A673 (cell line): ENCODE measurements around the gene CCS. TPM values are rescaled to one million over a fixed set of nuclear protein-coding genes. Genes with fewer than 3 reads are reported as not detected.

Experiments
- BruUV-seq: library from RNA; stranded (reverse); fragments of 400-500 nt; replicated peaks from 2 replicates; lab custom pipeline; 2021; lab: Mats Ljungman, UMichigan
- CTCF ChIA-PET: fragments of 300-600 bp; sonication (Branson Sonifier 250); formaldehyde crosslinking; loops from one replicate; lab custom pipeline; 2022; ENCODE audit warnings: antibody characterized with exemption; lab: Charles Lee
- POLR2A ChIA-PET: fragments of 300-600 bp; sonication (Branson Sonifier 250); formaldehyde crosslinking; loops from one replicate; lab custom pipeline; 2022; ENCODE audit warnings: antibody characterized with exemption; ENCODE audit not compliant: low non-redundant PET; lab: Charles Lee
- DNase-seq: peaks from one replicate; pipeline ENCODE4 v3.0.0-alpha.2; 2015; ENCODE audit warnings: low spot score
- H3K27ac ChIP-seq: fragments of 200-600 bp; sonication (generic); 2 replicates; pipeline ENCODE4 v1.5.1; 2016; ENCODE audit warnings: mixed run types, low read depth, mild to moderate bottlenecking, mixed read lengths, antibody characterized with exemption, low read length; ENCODE audit not compliant: poor library complexity, severe bottlenecking
- H3K27me3 ChIP-seq: fragments of 200-600 bp; sonication (generic); replicated peaks from 2 replicates; pipeline ENCODE4 v1.6.1; 2017; ENCODE audit warnings: mixed run types, low read depth, mild to moderate bottlenecking, mixed read lengths, antibody characterized with exemption, low read length; ENCODE audit not compliant: insufficient read depth, poor library complexity
- H3K36me3 ChIP-seq: fragments of 200-600 bp; sonication (generic); 2 replicates; pipeline ENCODE4 v1.6.1; 2016; ENCODE audit warnings: mixed run types, mild to moderate bottlenecking, mixed read lengths, antibody characterized with exemption, low read length; ENCODE audit not compliant: insufficient read depth, poor library complexity, severe bottlenecking
- H3K4me1 ChIP-seq: fragments of 200-600 bp; sonication (generic); 2 replicates; pipeline ENCODE4 v1.6.1; 2017; ENCODE audit warnings: mixed run types, mild to moderate bottlenecking, mixed read lengths, antibody characterized with exemption, low read length; ENCODE audit not compliant: insufficient read depth, poor library complexity, severe bottlenecking
- H3K4me3 ChIP-seq: fragments of 200-600 bp; sonication (generic); 2 replicates; pipeline ENCODE4 v1.5.1; 2016; ENCODE audit warnings: low read depth, mixed run types, mild to moderate bottlenecking, mixed read lengths, low read length; ENCODE audit not compliant: poor library complexity, severe bottlenecking
- H3K9me3 ChIP-seq: fragments of 200-600 bp; sonication (generic); 2 replicates; pipeline ENCODE4 v1.6.1; 2016; ENCODE audit warnings: mixed run types, low read depth, mild to moderate bottlenecking, mixed read lengths, antibody characterized with exemption, low read length; ENCODE audit not compliant: poor library complexity, severe bottlenecking
- EZH2 ChIP-seq: fragments of 200-600 bp; sonication (generic); IDR thresholded peaks from 2 replicates; pipeline ENCODE4 v1.6.1; 2017; ENCODE audit warnings: borderline replicate concordance, low read depth, mild to moderate bottlenecking, mixed read lengths, antibody characterized with exemption, low read length; ENCODE audit not compliant: poor library complexity, severe bottlenecking
- intact Hi-C: fragments of 100-400 bp; cut with micrococcal nuclease; formaldehyde crosslinking; loops from one replicate; pipeline ENCODE4 v1.10.0; 2022; ENCODE audit not compliant: unreplicated experiment
- total RNA-seq: library from RNA; stranded (reverse); gene quantifications from 2 replicates; pipeline ENCODE4 v1.2.3, GENCODE V29; 2021
- TF ChIP-seq, protein P1 (sequence below): fragments of 300-800, 200-600 bp; sonication (generic); conservative IDR thresholded peaks from 2 replicates; pipeline ENCODE4 v1.5.1; 2017; ENCODE audit warnings: low read depth, mild to moderate bottlenecking, antibody characterized with exemption, low read length, moderate library complexity, mixed read lengths

Gene CCS
- total RNA-seq, 1 experiment from 2014 or later: 43.8 TPM

DNA sequence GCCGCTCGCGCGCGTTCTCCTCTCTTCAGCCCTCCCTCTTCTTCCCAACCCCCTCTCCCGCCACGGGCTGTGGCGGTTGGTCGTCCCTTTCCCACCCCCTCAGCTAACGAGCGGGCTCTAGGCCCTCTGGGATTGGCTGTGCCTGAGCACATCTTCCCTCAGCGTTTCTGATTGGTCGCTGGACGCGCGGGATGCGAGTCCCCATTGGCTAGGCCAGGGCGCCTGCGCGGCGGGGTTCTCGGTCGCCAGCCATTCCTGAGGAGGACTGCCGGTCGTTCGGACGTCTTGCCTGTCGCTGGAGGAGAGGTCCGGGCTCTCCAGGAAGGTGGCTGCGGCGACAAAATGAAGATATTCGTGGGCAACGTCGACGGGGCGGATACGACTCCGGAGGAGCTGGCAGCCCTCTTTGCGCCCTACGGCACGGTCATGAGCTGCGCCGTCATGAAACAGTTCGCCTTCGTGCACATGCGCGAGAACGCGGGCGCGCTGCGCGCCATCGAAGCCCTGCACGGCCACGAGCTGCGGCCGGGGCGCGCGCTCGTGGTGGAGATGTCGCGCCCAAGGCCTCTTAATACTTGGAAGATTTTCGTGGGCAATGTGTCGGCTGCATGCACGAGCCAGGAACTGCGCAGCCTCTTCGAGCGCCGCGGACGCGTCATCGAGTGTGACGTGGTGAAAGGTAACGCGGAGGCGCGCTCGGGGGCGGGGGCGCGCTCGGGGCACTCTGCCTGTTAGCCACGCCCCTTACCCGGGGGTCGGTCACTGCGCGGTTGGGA is 23.6 kb downstream of the CCS start, which contains the start of gene RBM14:
TSS of gene RBM14 (plus strand) at position 252 of the 776 bp plus-strand sequence. CDS start at position 343, 91 bp downstream.
- peak within 1 kb of the TSS; percentile 94 for H3K27ac ChIP-seq
- H3K27me3 ChIP-seq: no peaks in the 10 kb centered on the region
- H3K4me1 ChIP-seq: peaks cover 22% of the 10 kb centered on the region
- H3K9me3 ChIP-seq: no peaks in the 10 kb centered on the region
- intact Hi-C loops: loop anchor here (2.0 kb wide), 1 partner anchor 22 kb away; the partner anchor contains the start of gene RBM4
- TF ChIP-seq EZH2: no peak
- TF ChIP-seq, protein P1, sequence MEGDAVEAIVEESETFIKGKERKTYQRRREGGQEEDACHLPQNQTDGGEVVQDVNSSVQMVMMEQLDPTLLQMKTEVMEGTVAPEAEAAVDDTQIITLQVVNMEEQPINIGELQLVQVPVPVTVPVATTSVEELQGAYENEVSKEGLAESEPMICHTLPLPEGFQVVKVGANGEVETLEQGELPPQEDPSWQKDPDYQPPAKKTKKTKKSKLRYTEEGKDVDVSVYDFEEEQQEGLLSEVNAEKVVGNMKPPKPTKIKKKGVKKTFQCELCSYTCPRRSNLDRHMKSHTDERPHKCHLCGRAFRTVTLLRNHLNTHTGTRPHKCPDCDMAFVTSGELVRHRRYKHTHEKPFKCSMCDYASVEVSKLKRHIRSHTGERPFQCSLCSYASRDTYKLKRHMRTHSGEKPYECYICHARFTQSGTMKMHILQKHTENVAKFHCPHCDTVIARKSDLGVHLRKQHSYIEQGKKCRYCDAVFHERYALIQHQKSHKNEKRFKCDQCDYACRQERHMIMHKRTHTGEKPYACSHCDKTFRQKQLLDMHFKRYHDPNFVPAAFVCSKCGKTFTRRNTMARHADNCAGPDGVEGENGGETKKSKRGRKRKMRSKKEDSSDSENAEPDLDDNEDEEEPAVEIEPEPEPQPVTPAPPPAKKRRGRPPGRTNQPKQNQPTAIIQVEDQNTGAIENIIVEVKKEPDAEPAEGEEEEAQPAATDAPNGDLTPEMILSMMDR: no peak
- peak; percentile 100 for DNase-seq
- peaks cover 30% of the 10 kb centered on the region for H3K36me3 ChIP-seq
- H3K4me3 ChIP-seq: peak within 1 kb of the TSS; percentile 80
- ChIA-PET POLR2A (interaction anchor here (0.6 to 1.0 kb wide), 4 partner anchors 11 to 453 kb away, joined by 4 to 10 read pairs (median 6); no protein-coding TSS in a partner anchor), CTCF (no interaction called here)
- BruUV-seq: no TSS peak

DNA sequence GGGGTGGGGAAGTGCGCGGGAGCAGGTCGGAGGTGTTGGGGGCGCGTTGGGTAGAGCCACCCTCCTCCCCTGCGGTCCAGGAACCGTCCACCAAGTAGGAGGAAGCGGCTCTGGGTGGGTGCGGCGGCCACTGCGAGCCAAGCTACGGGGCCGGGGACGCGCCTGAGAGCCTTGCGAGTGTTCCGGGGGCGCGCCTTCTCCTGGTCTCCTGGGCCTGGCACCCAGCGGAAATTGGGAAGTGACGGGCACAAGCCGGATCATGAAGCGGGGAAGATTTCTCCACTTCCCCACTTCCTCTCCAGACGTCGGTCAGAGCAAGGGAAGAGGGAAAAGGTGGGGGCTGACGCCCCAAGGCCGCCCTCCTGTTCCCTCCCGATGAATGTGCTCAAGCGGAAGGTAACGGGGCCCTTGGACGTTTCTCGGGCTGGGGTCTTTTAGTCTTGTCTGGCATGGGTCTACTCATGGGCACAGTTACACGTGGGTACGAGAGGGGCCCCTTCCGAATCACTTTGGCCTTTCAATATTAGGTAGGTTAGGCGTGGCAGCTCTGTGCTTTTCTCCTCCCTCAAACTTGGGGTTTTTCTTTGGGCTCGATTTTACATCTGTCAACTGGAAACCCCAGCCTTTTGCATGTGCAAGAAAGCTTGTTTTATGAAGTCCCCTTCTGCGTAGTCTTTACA is 24.3 kb downstream of the CCS start:
- POLR2A ChIA-PET: interaction anchor here (0.5 kb wide), 1 partner anchor 24 kb away, joined by 4 read pairs; no protein-coding TSS in a partner anchor
- Histone ChIP-seq H3K27ac (peak overlapping the region; percentile 94), H3K4me1 (peaks cover 22% of the 10 kb centered on the region), H3K36me3 (peaks cover 37% of the 10 kb centered on the region), H3K27me3 (no peaks in the 10 kb centered on the region), H3K4me3 (peak overlapping the region; percentile 80), H3K9me3 (no peaks in the 10 kb centered on the region)
- no peak for DNase-seq
- intact Hi-C loops: loop anchor here (2.0 kb wide), 1 partner anchor 22 kb away; the partner anchor contains the start of gene RBM4
- no TSS peak for BruUV-seq
- TF ChIP-seq EZH2: no peak
- TF ChIP-seq, protein P1: no peak
- CTCF ChIA-PET: no interaction called here

- Histone ChIP-seq H3K4me3 (peak overlapping the region; percentile 80), H3K36me3 (peaks cover 55% of the 10 kb centered on the region), H3K9me3 (no peaks in the 10 kb centered on the region), H3K27ac (peak overlapping the region; percentile 94), H3K27me3 (no peaks in the 10 kb centered on the region), H3K4me1 (peaks cover 22% of the 10 kb centered on the region)
- BruUV-seq: no TSS peak
- DNase-seq: peak; percentile 55
- CTCF ChIA-PET: interaction anchor here (0.6 kb wide), 1 partner anchor 908 kb away, joined by 8 read pairs; no protein-coding TSS in a partner anchor
- POLR2A ChIA-PET: interaction anchor here (0.5 kb wide), 1 partner anchor 12 kb away, joined by 8 read pairs; no protein-coding TSS in a partner anchor
- TF ChIP-seq EZH2: no peak
- TF ChIP-seq, protein P1: no peak
- intact Hi-C loops: no loop called here
Measured at GRCh38 chr11:66619080-66619554, 26.1 kb downstream of the CCS start.
